GM18861 (cell line): ENCODE results near the gene RIN3.

Experiments used
- ATAC-seq: cut with Tn5 transposase; IDR thresholded peaks from one replicate; pipeline ENCODE4 v1.9.1; 2021; ENCODE audit not compliant: unreplicated experiment

The RIN3 gene, protein sequence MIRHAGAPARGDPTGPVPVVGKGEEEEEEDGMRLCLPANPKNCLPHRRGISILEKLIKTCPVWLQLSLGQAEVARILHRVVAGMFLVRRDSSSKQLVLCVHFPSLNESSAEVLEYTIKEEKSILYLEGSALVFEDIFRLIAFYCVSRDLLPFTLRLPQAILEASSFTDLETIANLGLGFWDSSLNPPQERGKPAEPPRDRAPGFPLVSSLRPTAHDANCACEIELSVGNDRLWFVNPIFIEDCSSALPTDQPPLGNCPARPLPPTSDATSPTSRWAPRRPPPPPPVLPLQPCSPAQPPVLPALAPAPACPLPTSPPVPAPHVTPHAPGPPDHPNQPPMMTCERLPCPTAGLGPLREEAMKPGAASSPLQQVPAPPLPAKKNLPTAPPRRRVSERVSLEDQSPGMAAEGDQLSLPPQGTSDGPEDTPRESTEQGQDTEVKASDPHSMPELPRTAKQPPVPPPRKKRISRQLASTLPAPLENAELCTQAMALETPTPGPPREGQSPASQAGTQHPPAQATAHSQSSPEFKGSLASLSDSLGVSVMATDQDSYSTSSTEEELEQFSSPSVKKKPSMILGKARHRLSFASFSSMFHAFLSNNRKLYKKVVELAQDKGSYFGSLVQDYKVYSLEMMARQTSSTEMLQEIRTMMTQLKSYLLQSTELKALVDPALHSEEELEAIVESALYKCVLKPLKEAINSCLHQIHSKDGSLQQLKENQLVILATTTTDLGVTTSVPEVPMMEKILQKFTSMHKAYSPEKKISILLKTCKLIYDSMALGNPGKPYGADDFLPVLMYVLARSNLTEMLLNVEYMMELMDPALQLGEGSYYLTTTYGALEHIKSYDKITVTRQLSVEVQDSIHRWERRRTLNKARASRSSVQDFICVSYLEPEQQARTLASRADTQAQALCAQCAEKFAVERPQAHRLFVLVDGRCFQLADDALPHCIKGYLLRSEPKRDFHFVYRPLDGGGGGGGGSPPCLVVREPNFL

DNA sequence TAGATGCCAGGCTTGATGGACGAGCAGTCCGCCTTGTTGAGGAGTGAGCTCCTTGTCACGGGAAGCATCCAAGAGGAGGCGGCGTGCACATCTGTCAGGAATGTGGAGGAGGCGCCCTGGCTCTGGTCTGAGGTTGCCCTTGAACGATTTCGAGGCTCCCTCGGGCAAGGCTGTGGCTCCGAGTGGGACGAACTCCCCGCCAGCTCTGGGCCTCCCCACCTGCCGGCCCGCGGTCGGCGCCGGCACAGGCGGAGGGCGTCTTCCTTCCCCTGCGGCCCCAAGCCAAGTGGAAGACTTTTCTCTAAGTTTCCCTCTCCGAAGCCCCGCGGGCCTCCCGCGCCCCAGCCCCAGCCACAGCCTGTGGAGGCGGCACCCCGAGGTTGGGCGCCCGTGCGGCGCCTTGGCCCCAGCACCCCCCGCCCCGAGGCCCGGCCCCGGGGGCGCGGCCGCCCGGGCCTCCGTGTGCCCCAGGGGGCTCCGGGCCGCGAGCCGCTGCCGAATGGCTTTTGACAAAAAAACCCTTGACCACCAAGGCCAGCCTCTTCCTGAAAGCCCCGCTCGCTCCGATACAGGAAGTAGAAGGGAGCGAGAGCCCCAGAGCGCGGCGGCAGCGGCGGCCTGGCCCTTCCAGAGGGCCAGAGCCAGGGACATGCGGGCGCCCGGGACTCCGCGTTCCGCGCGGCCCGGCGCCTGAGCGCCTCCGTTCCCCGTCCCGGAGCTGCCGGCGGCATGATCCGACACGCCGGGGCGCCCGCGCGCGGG lies at the start of gene RIN3:
RIN3 (plus strand) TSS at position 578 of the 762 bp plus-strand sequence; CDS start at position 730, 152 bp downstream.
- ATAC-seq: peak; percentile 53

DNA sequence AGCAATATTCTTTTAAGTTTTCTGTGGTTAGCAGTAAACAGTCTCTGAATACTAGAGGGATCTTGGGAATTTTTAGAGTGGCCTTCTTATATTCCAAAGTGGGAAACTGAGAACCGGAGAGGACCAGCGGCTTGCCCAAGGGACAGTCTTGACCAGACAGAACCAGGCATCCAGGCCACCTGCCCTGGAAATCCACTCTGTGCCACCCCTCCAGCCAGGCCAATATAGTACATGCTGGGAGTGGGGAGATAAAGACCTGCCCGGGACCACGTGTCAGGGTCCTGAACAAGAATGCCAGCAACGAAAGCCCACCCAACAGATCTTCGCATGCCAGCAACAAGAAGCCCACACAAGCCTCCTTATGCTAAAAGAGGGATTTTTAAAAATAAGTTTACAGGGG lies 49.4 kb upstream of the RIN3 start:
- no peak for ATAC-seq

DNA sequence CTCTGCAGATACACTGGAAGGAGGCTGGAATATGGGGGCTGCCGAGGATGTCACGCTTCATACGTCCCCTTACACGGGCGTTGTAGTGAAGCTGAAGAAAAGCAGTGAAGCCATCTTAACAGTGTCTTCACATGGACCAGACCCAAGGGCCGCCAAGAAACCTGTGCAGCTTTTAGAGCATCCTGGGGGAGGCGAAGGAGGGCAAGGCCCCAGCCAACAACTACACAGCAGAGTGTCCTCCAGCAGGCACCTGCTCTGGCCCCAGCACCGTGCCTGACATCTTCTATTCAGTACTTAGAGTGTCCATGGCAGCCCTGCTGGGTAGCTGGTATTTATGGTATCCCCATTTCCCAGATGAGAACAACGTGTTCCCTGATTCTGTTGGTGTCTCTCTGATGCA lies 48.9 kb upstream of the RIN3 start:
- no peak for ATAC-seq

DNA sequence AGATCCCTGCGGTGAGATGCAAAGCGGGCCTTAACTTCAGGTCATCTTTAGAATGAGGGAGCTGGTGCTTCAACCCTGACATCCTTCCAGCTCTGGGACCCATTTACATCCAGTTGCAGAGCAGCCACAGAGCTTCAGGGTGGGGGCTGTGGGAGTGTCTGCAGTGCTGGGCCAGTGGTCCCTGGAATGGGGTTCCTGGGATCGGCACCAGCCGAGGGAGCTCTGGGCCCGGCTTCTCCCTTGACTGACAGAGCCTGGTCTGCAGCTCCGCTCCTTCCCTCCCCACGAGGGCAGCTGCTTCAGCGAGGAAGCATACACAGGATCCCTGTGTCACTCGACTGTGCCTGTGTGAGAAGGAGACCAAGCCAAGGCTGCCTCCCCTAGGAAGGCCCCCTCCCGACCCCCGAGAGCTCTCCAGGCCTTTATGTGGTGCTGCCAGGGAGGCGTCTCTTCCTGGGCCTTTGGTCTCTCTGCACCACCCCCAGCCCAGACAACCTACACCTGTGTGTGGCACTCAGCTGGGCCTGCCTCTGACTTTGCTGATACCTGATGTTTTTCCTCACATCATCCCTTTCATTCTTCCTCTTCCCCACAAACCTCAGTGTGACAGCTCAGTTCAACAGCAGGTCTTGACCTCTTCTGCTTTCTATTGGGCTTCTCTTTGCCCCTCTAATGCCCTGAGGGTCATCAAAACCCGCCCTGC lies 48.1 kb upstream of the RIN3 start:
- no peak for ATAC-seq

DNA sequence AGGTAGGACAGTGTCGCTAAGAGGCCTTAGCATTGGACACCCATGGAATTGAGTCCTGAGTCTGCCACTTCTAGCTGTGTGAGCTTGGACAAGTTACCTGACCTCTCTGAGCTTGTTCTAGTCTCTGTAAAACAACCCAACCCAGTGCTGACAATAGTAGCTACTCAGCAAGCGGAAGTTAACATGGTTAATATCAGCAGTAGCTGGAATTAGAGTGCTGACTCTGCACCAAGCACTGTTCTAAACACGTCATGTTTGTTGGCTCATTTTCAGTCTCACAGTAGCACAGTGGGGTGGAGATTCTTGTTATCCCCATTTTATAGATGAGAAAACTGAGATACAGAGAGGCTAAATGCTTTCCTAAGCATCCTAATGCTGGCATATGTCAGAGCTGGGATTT lies 47.5 kb upstream of the RIN3 start:
- ATAC-seq: no peak

DNA sequence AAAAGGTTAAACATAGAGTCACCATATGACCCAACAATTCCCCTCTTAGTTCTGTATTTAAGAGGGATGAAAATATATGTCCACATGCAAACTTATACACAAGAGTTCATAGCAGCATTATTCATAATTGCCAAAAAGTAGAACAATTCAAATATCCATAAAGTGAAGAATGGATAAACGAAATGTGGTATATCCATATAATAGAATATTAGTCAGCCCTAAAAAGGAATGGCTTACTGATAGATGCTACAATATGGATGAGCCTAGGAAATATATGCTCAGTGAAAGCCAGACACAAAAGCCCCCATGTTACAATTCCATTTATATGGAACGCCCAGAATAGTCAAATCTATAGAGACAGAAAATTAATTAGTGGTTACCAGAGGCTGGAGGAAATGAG lies 44.1 kb upstream of the RIN3 start:
- ATAC-seq: no peak

DNA sequence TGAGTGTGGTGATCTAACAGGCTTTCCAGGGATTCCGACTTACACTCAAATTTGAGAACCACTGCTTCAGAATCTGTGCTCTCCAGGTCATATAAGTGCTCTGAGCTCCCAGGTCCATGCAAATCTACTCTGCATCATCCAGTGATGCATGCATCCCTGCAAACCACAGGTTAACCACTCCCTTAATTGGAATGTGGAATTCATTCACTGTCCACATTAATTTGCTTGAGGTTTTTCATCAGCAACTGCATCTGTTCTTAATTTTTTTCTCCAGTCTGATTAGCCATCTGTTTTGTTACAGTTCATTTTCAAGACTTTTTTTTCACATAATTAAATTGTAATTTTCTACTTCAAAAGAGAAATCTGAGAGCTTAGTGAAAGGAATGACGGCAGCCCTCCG lies 43.4 kb upstream of the RIN3 start:
- no peak for ATAC-seq

DNA sequence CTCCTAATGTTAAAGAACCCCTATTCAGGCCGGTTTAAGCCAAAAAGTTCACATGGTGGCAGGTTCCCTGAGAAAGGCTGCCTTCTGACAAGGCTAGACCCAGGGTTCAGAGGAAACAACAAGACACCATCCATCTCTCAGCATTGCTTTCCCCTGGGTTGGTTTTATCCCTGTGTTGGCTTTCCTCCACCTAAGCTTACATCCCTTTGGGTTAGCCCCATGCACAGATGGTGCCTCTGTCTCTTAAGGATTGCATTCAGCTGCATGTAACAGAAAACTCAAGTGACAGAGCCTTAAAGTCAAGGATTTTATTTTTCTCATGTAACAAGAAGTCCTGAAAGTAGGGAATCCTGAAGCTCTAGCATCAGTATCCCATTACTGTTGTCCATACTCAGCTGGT lies 42.8 kb upstream of the RIN3 start:
- no peak for ATAC-seq

DNA sequence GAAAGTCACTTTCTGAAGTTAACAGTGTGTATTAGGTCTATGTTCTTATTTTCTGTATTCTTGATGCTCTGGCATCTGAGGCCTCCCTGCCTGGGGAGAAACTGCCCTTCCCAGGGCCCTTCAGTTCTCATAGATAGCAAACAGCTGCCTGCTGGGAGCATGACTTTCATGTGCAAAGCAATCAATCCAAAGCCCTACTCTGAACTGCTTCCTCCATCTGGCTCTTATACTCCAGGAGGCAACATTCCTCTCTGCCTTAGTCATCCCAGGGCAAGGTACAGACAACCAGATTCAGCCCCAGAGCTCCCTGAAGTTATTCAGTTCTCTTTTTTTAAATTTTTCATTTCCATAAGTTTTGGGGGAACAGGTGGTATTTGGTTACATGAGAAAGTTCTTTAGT lies 41.7 kb upstream of the RIN3 start:
- no peak for ATAC-seq

DNA sequence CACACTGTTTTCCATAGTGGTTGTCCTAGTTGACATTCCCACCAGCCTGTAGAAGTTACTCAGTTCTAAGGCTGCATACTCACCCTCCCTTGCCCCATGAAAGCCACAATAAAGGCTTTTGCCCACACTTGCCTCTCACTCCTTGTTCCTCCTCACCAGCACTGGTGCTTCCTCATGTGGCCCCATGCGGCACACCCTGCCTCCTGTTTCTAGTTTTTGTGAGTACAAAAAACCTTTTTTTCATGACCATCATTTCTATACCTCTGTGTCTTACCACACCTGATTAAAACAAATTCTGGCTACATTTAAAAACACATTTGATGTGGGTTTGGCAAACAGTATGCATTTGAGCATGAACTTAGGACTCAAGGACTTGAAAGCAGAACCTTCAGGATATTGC lies 40.7 kb upstream of the RIN3 start:
- no peak for ATAC-seq

DNA sequence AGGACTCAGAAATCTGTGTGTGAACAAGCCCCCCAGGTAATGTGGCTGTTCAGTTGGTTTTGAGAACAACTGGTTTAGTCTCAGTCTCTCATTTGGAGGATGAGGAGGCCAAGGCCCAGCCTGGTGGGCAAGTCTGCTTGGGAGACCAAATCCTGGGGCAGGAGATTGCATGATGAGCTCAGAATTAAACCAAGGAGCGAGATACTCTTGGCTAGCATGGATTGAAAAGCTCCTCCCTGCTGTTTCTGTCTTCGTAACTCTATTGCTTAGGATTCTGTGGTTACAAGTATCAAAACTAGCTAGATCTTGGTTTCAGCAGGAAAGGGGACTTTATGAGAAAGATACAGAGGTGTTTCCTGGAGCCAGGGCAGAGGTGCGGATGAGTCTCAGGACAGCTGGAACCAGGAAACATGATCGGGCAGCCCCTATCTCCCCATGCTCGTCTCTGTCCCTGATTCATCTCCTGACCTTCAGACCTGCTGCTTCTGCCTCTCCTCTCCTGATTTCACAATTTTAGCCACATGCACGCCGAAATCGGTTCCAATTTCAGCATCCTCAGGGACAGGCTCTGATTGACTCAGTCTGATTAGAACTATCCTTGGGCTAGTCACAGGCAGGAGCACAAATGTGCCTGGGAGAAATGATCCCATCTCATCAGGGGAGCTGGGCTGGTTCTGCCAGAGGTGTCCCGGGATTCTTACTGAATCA lies 40.2 kb upstream of the RIN3 start:
- no peak for ATAC-seq

DNA sequence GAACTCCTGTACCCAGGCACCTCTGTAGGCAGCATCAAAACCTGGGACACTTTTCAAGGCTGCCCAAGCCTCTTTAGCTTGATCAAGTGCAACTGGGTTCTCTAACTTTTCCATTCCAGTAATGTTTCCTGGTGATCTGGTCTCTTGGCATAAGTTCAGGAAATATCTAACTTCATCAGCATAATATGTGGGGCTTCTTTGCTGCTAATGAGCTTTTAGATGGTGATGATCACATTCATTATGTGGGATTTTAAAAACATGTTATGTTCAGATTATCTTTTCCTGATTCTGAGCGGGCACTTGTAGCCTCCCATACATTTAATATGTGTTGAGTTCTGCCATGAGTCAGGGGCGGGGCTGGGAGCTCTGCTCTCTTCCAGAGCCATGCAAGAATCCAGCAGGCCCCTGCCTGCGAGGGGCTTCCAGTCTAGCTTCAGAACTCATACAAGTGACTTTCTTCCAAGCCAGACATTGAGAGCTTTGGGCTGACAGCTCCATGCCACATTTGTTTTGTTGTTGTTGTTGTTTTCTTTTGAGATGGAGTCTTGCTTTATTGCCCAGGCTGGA lies 39.5 kb upstream of the RIN3 start:
- no peak for ATAC-seq

DNA sequence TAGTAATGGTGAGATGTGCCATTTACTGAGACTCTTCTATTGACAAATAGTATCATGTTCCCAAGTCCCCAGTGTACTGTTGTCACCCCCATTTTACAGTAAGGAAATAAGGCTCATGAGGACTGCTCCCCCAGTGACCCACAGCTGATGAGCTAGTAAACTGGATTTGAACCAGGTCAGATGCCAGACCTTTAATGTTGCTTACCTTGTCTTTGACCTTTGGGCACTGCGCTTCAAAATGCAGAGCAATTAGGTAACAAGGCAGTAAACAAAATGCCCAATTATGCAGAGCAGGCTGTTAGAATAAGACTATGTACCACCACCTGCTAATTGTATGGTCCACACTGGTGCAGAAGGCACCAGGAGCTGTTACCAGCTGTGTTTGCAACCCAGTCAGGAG lies 38.5 kb upstream of the RIN3 start:
- no peak for ATAC-seq

DNA sequence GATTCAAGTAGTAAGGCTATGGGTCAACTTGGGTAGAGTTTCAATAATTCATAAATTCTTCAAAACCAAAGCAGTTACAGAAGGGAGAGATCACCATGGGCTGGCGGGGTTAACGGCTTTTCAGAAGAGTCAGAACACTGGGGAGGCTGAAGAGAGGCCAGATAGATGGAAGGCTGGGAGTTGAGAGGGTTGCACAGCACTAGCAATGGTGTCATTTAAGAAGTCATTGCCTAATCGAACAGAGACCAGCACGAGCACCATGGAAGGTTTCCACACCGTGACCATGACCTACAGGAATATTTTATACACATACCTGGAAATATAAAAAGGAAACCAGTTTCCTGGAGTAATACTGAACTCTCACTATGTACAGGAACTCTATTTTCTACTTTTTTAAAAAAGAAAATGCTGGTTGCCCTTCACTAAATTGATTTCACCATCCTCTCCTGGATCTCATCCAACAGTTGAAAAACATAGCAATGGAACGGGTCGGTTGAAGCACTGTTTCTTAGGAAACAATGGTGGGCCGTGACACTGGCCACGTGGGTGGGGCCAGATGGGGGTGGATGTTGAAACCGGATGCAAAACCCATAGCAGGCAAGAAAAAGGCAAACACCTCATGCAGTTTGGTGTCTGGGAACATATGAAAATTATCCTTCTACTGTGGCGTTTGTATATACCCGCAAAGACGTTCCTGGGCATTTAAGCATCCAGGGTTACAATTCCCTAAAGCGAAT lies 38.0 kb upstream of the RIN3 start:
- no peak for ATAC-seq

DNA sequence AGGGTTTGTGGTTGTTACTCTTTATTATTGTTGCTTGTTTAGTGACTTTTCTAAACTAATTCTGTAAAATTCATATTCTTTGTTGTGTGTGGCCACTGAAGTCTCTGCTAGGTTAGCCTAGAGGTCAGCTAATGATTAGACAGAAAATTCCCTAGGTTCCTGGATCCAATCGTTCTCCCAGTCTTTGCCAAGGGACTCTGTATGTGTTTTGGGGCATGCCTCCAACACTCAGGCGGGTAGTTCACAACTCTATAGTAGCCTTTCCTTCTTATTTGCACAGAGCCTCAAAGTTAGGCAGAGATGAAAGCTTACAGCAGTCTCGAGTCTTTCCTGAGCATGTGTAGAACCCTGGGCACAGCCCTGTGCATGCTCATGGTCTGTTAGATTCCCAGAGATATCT lies 32.7 kb upstream of the RIN3 start:
- no peak for ATAC-seq

DNA sequence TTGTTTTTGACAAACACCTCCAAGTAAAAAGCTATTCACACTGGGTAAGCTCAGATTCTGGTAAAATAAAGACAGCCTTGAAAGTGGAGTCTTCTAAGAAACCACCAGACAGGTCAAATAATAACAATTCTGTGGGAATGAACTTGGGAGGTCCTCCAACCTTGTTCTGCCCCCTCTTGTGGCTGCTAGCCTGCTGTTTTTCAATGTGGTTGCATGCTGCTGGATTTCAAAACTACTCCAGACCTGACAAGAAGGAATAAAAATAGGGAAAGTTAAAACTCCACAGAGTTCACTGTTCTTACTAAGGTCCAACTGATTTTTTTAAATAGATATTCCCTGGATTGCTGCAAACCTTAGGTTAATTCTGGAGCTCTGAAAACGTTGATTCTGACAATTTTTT lies 32.2 kb upstream of the RIN3 start:
- ATAC-seq: no peak

DNA sequence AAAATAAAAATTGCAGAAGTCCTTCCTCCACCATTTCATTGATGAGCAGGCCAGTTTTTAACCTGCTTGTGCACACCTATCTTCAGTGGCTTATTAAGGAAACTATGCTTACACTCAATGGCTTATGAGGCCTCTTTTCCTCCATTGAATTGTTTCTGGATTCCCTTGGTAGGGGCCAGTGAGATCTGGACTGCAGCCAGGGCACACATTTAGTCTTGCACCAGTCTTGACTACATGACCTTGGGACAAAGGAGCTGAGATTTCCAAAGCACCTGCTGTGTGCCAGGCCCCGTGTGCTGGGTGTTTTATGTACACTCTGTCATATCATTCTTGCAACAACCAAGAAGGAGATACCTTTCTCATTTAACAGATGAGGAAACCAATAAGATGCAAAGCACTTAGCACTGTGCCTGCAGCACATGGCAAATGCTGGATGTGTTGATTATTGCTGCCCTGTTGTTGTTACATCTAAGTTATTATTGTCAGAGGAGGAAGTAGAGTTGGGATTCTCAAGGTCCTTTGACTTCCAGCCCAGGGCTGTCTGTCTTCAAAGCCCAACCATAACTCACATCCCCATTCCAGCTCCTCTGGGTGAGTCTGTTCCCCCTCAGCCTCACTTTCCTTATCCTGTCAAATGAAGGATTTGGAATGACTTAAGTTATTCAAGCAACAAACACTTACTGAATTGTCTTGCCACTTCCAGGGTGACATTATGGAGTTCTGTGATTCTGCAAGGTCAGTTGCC lies 31.6 kb upstream of the RIN3 start:
- ATAC-seq: no peak

DNA sequence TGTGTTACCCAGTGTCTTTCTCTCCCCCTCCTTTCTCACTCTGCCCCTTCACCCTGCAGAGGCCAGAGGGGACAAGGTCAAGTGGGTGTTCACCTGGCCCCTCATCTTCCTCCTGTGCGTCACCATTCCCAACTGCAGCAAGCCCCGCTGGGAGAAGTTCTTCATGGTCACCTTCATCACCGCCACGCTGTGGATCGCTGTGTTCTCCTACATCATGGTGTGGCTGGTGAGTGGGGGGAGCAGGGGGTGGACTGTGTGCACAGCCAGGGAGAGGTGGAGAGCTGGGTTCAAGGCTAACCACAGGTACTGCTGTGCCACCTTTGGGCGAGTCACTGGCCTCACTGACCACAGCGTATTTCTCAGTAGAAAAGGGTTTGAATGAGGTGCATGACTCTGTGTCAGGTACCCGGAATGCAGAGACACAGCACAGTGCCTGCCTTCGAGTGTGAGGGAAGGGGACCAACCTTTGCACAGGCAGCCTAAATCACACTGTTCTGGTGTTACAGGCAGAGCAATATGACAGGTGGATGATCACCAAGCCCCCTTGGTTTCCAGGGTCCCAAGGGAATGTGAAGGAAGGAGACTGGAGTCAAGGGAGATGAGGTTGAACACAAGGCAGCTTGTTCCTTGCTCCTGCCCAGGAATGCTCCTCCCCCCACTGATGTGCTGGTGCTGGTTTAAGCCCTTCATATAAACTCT lies 30.8 kb upstream of the RIN3 start:
- no peak for ATAC-seq
